ENCODE results near the gene GARRE1. TPM values are rescaled to one million over a fixed set of nuclear protein-coding genes. Genes with fewer than 3 reads are reported as not detected.

The GARRE1 gene
- total RNA-seq, 1 donor from 2014 or later = 20.1 TPM

DNA sequence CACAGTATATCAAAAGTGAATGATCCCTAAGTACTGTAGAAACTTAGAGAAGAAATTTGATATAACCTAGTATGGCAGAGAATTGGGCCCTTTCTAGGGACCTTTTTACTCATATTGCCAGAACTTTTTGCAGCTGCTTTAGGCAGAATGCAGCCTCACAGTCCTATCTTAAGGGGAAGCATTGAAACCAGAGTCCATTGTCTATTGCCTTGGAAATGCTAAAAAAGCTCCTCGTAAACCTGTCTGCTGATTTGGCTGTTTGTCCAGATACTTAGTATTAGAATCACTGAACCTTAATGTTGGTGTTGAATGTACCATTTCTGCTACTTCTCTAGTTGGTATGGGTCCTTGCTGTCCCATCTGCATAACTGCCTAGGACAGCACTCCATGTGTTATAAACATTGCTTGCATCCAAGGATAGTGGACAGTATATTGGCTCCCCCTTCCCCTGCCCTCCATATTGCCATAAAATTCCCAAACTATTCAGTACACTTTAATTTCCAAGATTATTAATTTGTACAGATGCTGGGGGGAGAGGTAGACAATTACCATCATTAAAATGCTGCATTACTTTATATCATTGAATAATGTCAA, 46.0 kb upstream of the GARRE1 start:
- TF ChIP-seq, protein P1, sequence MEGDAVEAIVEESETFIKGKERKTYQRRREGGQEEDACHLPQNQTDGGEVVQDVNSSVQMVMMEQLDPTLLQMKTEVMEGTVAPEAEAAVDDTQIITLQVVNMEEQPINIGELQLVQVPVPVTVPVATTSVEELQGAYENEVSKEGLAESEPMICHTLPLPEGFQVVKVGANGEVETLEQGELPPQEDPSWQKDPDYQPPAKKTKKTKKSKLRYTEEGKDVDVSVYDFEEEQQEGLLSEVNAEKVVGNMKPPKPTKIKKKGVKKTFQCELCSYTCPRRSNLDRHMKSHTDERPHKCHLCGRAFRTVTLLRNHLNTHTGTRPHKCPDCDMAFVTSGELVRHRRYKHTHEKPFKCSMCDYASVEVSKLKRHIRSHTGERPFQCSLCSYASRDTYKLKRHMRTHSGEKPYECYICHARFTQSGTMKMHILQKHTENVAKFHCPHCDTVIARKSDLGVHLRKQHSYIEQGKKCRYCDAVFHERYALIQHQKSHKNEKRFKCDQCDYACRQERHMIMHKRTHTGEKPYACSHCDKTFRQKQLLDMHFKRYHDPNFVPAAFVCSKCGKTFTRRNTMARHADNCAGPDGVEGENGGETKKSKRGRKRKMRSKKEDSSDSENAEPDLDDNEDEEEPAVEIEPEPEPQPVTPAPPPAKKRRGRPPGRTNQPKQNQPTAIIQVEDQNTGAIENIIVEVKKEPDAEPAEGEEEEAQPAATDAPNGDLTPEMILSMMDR (IDR thresholded peaks at IDR 0.05; ENCODE audit: insufficient read depth, low read depth, low read length) = no peak
- TF ChIP-seq EZH2 (IDR thresholded peaks at IDR 0.05; ENCODE audit: insufficient read depth, low read length) = no peak
- Histone ChIP-seq H3K9ac (ENCODE audit: low read length) (no peak overlapping the region), H3K4me2 (ENCODE audit: low read length) (no peak overlapping the region), H3K4me1 (ENCODE audit: insufficient read depth, low read length) (no peaks in the 10 kb centered on the region), H3K4me3 (ENCODE audit: insufficient read depth, low read depth, low read length) (no peak overlapping the region), H3K27ac (ENCODE audit: low read depth, low read length) (no peak overlapping the region), H3K27me3 (ENCODE audit: insufficient read depth, low read length) (no peaks in the 10 kb centered on the region), H3K36me3 (ENCODE audit: insufficient read depth, low read length) (peaks cover 31% of the 10 kb centered on the region), H4K20me1 (ENCODE audit: insufficient read depth, low read length) (peaks cover 55% of the 10 kb centered on the region), H3K79me2 (ENCODE audit: insufficient read depth, low read length) (peaks cover 13% of the 10 kb centered on the region), H3K9me3 (ENCODE audit: insufficient read depth, low read depth, low read length) (no peaks in the 10 kb centered on the region), H2AFZ (ENCODE audit: low read depth, low read length) (no peak overlapping the region)
- H3K4me1 Mint-ChIP-seq (ENCODE audit: low read depth, unreplicated experiment) = peaks cover 2% of the 10 kb centered on the region
- peaks cover 11% of the 10 kb centered on the region for H3K36me3 Mint-ChIP-seq (ENCODE audit: low read depth, unreplicated experiment)
- no peak overlapping the region for H3K4me3 Mint-ChIP-seq (ENCODE audit: unreplicated experiment)
- H3K27ac Mint-ChIP-seq (ENCODE audit: unreplicated experiment) = no peak overlapping the region
- H3K27me3 Mint-ChIP-seq (ENCODE audit: low read depth, unreplicated experiment) = no peaks in the 10 kb centered on the region
- H3K9me3 Mint-ChIP-seq (ENCODE audit: unreplicated experiment) = no peaks in the 10 kb centered on the region
- FAIRE-seq = no peak
- no peak for DNase-seq (ENCODE audit: low read depth)

DNA sequence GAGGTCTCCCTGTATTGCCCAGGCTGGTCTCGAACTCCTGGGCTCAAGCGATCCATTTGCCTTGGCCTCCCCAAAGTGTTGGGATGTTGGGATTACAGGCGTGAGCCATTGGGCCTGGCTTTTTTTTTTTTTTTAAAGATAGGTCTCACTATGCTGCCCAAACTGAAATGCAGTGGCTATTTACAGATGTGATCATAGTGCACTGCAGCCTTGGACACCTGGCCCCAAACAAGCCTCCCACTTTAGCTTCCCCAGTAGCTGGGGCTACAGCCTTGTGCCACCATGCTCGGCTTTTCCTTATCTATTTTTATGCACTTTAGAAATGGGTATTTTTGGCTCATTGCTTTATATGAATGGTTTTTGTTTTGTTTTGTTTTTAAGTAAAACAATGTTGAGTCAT, 44.6 kb upstream of the GARRE1 start:
- Histone ChIP-seq H3K4me1 (ENCODE audit: insufficient read depth, low read length) (no peaks in the 10 kb centered on the region), H3K36me3 (ENCODE audit: insufficient read depth, low read length) (peaks cover 31% of the 10 kb centered on the region), H3K9ac (ENCODE audit: low read length) (no peak overlapping the region), H3K27me3 (ENCODE audit: insufficient read depth, low read length) (no peaks in the 10 kb centered on the region), H3K4me2 (ENCODE audit: low read length) (no peak overlapping the region), H3K4me3 (ENCODE audit: insufficient read depth, low read depth, low read length) (no peak overlapping the region), H2AFZ (ENCODE audit: low read depth, low read length) (no peak overlapping the region), H3K79me2 (ENCODE audit: insufficient read depth, low read length) (peaks cover 6% of the 10 kb centered on the region), H3K27ac (ENCODE audit: low read depth, low read length) (no peak overlapping the region), H3K9me3 (ENCODE audit: insufficient read depth, low read depth, low read length) (no peaks in the 10 kb centered on the region), H4K20me1 (ENCODE audit: insufficient read depth, low read length) (peaks cover 54% of the 10 kb centered on the region)
- Mint-ChIP-seq H3K9me3 (ENCODE audit: unreplicated experiment) (no peaks in the 10 kb centered on the region), H3K4me3 (ENCODE audit: unreplicated experiment) (no peak overlapping the region), H3K36me3 (ENCODE audit: low read depth, unreplicated experiment) (peaks cover 11% of the 10 kb centered on the region), H3K4me1 (ENCODE audit: low read depth, unreplicated experiment) (no peaks in the 10 kb centered on the region), H3K27ac (ENCODE audit: unreplicated experiment) (no peak overlapping the region), H3K27me3 (ENCODE audit: low read depth, unreplicated experiment) (no peaks in the 10 kb centered on the region)
- TF ChIP-seq EZH2 (IDR thresholded peaks at IDR 0.05; ENCODE audit: insufficient read depth, low read length) = no peak
- TF ChIP-seq, protein P1 (IDR thresholded peaks at IDR 0.05; ENCODE audit: insufficient read depth, low read depth, low read length) = no peak
- no peak for DNase-seq (ENCODE audit: low read depth)
- no peak for FAIRE-seq

DNA sequence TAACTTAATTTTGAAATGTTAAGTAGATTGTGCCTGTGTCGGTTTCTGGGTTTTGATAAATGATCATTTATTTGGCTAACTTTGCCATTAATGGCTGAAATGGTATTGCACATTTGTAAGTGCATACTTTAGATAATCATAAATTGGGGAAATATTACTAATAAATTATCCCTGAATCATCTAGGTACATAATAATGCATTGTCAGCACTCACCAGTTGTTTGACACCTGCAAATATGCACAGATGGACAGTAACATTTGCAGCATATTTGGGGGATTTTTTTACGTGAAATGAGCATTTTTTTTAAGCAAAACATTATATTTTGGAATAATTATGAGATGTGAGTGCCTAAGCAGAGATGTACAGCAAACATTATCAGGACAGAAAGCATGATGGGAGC, 41.1 kb upstream of the GARRE1 start:
- H3K36me3 ChIP-seq (ENCODE audit: insufficient read depth, low read length) = peaks cover 36% of the 10 kb centered on the region
- no peak overlapping the region for H3K27ac ChIP-seq (ENCODE audit: low read depth, low read length)
- H3K27me3 ChIP-seq (ENCODE audit: insufficient read depth, low read length) = no peaks in the 10 kb centered on the region
- H3K4me3 Mint-ChIP-seq (ENCODE audit: unreplicated experiment) = no peak overlapping the region
- peaks cover 6% of the 10 kb centered on the region for H3K79me2 ChIP-seq (ENCODE audit: insufficient read depth, low read length)
- H3K27ac Mint-ChIP-seq (ENCODE audit: unreplicated experiment) = no peak overlapping the region
- peaks cover 64% of the 10 kb centered on the region for H4K20me1 ChIP-seq (ENCODE audit: insufficient read depth, low read length)
- no peak for FAIRE-seq
- no peak overlapping the region for H3K9ac ChIP-seq (ENCODE audit: low read length)
- no peaks in the 10 kb centered on the region for H3K9me3 ChIP-seq (ENCODE audit: insufficient read depth, low read depth, low read length)
- TF ChIP-seq, protein P1 (IDR thresholded peaks at IDR 0.05; ENCODE audit: insufficient read depth, low read depth, low read length) = no peak
- TF ChIP-seq EZH2 (IDR thresholded peaks at IDR 0.05; ENCODE audit: insufficient read depth, low read length) = no peak
- no peak for DNase-seq (ENCODE audit: low read depth)
- H3K4me1 Mint-ChIP-seq (ENCODE audit: low read depth, unreplicated experiment) = peaks cover 5% of the 10 kb centered on the region
- H3K36me3 Mint-ChIP-seq (ENCODE audit: low read depth, unreplicated experiment) = peaks cover 7% of the 10 kb centered on the region
- no peak overlapping the region for H2AFZ ChIP-seq (ENCODE audit: low read depth, low read length)
- no peak overlapping the region for H3K4me2 ChIP-seq (ENCODE audit: low read length)
- H3K4me1 ChIP-seq (ENCODE audit: insufficient read depth, low read length) = peaks cover 6% of the 10 kb centered on the region
- no peaks in the 10 kb centered on the region for H3K9me3 Mint-ChIP-seq (ENCODE audit: unreplicated experiment)
- no peak overlapping the region for H3K4me3 ChIP-seq (ENCODE audit: insufficient read depth, low read depth, low read length)
- no peaks in the 10 kb centered on the region for H3K27me3 Mint-ChIP-seq (ENCODE audit: low read depth, unreplicated experiment)
